AG04450 (cell line): ENCODE data around the gene RNF183. TPM values are rescaled to one million over a fixed set of nuclear protein-coding genes. Genes with fewer than 3 reads are reported as not detected.

Experiments used
- CTCF ChIA-PET: fragments of 300-600, 350-600 bp; formaldehyde crosslinking; extraction: SDS; loops from one replicate; lab custom pipeline; 2022; ENCODE audit warnings: antibody characterized with exemption, inconsistent platforms; lab: Charles Lee
- POLR2A ChIA-PET: fragments of 350-600 bp; formaldehyde crosslinking; extraction: SDS; loops from one replicate; lab custom pipeline; 2021; ENCODE audit warnings: antibody characterized with exemption, inconsistent platforms; lab: Yijun Ruan, JAX
- DNase-seq: peaks from one replicate; pipeline ENCODE4 v3.0.0-alpha.2; 2011; ENCODE audit warnings: low read depth, low spot score
- H3K27ac ChIP-seq: one replicate; pipeline ENCODE4 v1.5.1; 2012; ENCODE audit warnings: low read depth, low read length, control low read depth
- H3K27me3 ChIP-seq: one replicate; pipeline ENCODE4 v1.6.0; 2012; ENCODE audit warnings: low read length; ENCODE audit not compliant: control insufficient read depth, insufficient read depth
- H3K4me3 ChIP-seq: 2 replicates; pipeline ENCODE4 v1.5.1; 2011; ENCODE audit warnings: mild to moderate bottlenecking, low read depth, low read length, control low read depth
- H3K9me3 ChIP-seq: 2 replicates; pipeline ENCODE4 v1.5.1; 2012; ENCODE audit warnings: low read length; ENCODE audit not compliant: control insufficient read depth, insufficient read depth
- polyA plus RNA-seq: library from polyadenylated mRNA; depleted of rRNA; stranded (reverse); fragments of >200 nt; gene quantifications from 2 replicates; pipeline ENCODE4 v1.2.3, GENCODE V29; 2011
- TF ChIP-seq, protein P1 (sequence below): IDR thresholded peaks from 2 replicates; pipeline ENCODE4 v1.5.1; 2011; ENCODE audit warnings: low read depth, low read length, control low read depth, inconsistent platforms

Gene RNF183
- polyA plus RNA-seq, 1 experiment, result not detected

- Histone ChIP-seq H3K27ac (no peak overlapping the region), H3K27me3 (no peaks in the 10 kb centered on the region), H3K4me3 (no peak overlapping the region), H3K9me3 (no peaks in the 10 kb centered on the region)
- CTCF ChIA-PET, result no interaction called here
- POLR2A ChIA-PET, result interaction anchor here (0.5 kb wide), 1 partner anchor 46 kb away, joined by 6 read pairs; no protein-coding TSS in a partner anchor
- TF ChIP-seq, protein P1, sequence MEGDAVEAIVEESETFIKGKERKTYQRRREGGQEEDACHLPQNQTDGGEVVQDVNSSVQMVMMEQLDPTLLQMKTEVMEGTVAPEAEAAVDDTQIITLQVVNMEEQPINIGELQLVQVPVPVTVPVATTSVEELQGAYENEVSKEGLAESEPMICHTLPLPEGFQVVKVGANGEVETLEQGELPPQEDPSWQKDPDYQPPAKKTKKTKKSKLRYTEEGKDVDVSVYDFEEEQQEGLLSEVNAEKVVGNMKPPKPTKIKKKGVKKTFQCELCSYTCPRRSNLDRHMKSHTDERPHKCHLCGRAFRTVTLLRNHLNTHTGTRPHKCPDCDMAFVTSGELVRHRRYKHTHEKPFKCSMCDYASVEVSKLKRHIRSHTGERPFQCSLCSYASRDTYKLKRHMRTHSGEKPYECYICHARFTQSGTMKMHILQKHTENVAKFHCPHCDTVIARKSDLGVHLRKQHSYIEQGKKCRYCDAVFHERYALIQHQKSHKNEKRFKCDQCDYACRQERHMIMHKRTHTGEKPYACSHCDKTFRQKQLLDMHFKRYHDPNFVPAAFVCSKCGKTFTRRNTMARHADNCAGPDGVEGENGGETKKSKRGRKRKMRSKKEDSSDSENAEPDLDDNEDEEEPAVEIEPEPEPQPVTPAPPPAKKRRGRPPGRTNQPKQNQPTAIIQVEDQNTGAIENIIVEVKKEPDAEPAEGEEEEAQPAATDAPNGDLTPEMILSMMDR, result no peak
- no peak for DNase-seq
These were observed 33.3 kb downstream of the RNF183 start for GRCh38 chr9:113269871-113270270.

- CTCF ChIA-PET, result no interaction called here
- POLR2A ChIA-PET, result no interaction called here
- Histone ChIP-seq H3K4me3 (no peak overlapping the region), H3K27me3 (no peaks in the 10 kb centered on the region), H3K27ac (no peak overlapping the region), H3K9me3 (no peaks in the 10 kb centered on the region)
- DNase-seq, result no peak
- TF ChIP-seq, protein P1, result no peak
These were observed 33.8 kb downstream of the RNF183 start for GRCh38 chr9:113269355-113269754.

DNA sequence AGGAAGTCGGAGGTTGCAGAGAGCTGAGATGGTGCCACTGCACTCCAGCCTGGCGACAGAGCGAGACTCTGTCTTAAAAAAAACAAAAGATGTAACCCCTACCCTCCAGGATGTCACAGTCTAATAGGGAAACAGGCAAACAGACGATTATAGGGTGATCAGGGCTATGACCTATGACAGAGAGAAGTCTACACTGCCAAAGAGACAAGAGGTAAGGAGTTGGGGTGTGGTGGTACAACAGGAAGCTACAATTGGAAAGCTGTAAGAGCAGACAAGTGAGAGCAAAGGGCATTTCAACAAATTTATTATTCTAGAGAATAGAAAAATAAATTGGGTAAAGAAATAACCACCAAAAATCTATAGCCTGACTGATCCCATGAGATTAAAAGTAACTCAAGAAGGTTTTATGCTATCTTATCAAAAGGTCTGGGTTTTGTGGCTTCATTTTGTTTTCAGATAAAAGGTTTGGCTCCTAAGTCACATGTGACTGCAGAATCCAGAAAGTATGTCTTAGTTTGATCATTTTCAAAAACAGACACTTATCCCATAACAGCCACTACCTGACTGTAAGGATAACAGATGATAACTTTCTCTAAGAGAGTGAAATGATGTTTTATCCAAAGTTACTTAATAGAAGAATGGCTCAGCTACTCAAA, 35.1 kb downstream of the RNF183 start:
- H3K9me3 ChIP-seq, result no peaks in the 10 kb centered on the region
- H3K27me3 ChIP-seq, result no peaks in the 10 kb centered on the region
- ChIA-PET CTCF (no interaction called here), POLR2A (interaction anchor here (0.6 kb wide), 1 partner anchor 47 kb away, joined by 3 read pairs; the partner anchor contains the start of genes FKBP15 and SLC31A1)
- DNase-seq, result no peak
- H3K4me3 ChIP-seq, result no peak overlapping the region
- TF ChIP-seq, protein P1, result no peak
- no peak overlapping the region for H3K27ac ChIP-seq

GRCh38 chr9:113266174-113266573, 37.0 kb downstream of the RNF183 start:
- H3K4me3 ChIP-seq, result no peak overlapping the region
- H3K27me3 ChIP-seq, result no peaks in the 10 kb centered on the region
- CTCF ChIA-PET, result no interaction called here
- DNase-seq, result no peak
- POLR2A ChIA-PET, result no interaction called here
- no peaks in the 10 kb centered on the region for H3K9me3 ChIP-seq
- TF ChIP-seq, protein P1, result no peak
- no peak overlapping the region for H3K27ac ChIP-seq

GRCh38 chr9:113261917-113262671, 41.1 kb downstream of the RNF183 start:
- TF ChIP-seq, protein P1, result no peak
- ChIA-PET POLR2A (no interaction called here), CTCF (interaction anchor here (1.4 kb wide), 1 partner anchor 12 kb away, joined by 9 read pairs; the partner anchor contains the start of genes CDC26 and PRPF4)
- no peak for DNase-seq
- no peaks in the 10 kb centered on the region for H3K9me3 ChIP-seq
- no peak overlapping the region for H3K4me3 ChIP-seq
- H3K27ac ChIP-seq, result no peak overlapping the region
- no peaks in the 10 kb centered on the region for H3K27me3 ChIP-seq
